GM12891 (cell line): Measurements from ENCODE around the gene NPTXR.

Source experiments
- DNase-seq: peaks from one replicate; pipeline ENCODE4 v3.0.0; 2011; ENCODE audit warnings: low spot score; ENCODE audit not compliant: insufficient read length
- FAIRE-seq: peaks from 2 replicates; lab custom pipeline; 2011; peaks lifted over from hg19 to GRCh38; lab: Jason Lieb, UNC
- PAX5 ChIP-seq: IDR thresholded peaks from 2 replicates; pipeline ENCODE4 v1.6.1; 2011; ENCODE audit warnings: low read length, moderate library complexity, mild to moderate bottlenecking; ENCODE audit not compliant: insufficient read depth, severe bottlenecking
- POLR2A ChIP-seq: IDR thresholded peaks from 2 replicates; pipeline ENCODE4 v1.6.1; 2011; ENCODE audit warnings: low read depth, low read length, control low read depth
- POLR2AphosphoS5 ChIP-seq: IDR thresholded peaks from 2 replicates; pipeline ENCODE4 v1.6.1; 2011; ENCODE audit warnings: low read depth, low read length, control low read depth
- POU2F2 ChIP-seq: IDR thresholded peaks from 2 replicates; pipeline ENCODE4 v1.6.1; 2011; ENCODE audit warnings: low read depth, mild to moderate bottlenecking, control low read depth, low read length, moderate library complexity
- SPI1 ChIP-seq: IDR thresholded peaks from 2 replicates; pipeline ENCODE4 v1.6.1; 2011; ENCODE audit warnings: low read depth, low read length, control low read depth
- TAF1 ChIP-seq: IDR thresholded peaks from 2 replicates; pipeline ENCODE4 v1.6.1; 2011; ENCODE audit warnings: low read depth, low read length, control low read depth

The NPTXR gene

GRCh38 chr22:38832005-38832978 is 11.5 kb downstream of the NPTXR start:
- DNase-seq (no peak), FAIRE-seq (no peak)
- TF ChIP-seq SPI1 (no peak), POU2F2 (no peak), POLR2AphosphoS5 (no peak), TAF1 (no peak), POLR2A (no peak), PAX5 (no peak)

- no peak for TF ChIP-seq POLR2A
- no peak for TF ChIP-seq POU2F2
- TF ChIP-seq POLR2AphosphoS5, result no peak
- TF ChIP-seq TAF1, result no peak
- no peak for TF ChIP-seq SPI1
- TF ChIP-seq PAX5, result no peak
- DNase-seq, result no peak
- FAIRE-seq, result no peak
Measured at GRCh38 chr22:38831166-38831945, 12.5 kb downstream of the NPTXR start.

DNA sequence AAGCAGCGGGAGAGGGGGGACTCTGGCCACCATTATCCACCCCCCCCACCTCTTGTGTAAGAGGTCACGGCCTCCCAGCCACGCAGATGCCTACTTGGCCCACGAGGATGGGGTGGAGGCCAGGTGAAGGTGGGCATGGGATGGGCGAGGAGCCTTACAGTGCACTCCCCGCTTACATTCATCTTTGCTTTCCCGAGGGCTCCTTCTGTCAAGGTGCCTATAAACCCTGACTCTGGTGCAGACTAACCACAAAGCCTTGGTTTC is 13.1 kb downstream of the NPTXR start:
- DNase-seq (no peak), FAIRE-seq (no peak)
- no peak for TF ChIP-seq TAF1
- TF ChIP-seq SPI1, result no peak
- TF ChIP-seq POU2F2, result no peak
- TF ChIP-seq POLR2A, result no peak
- no peak for TF ChIP-seq POLR2AphosphoS5
- TF ChIP-seq PAX5, result no peak

- TF ChIP-seq SPI1, result no peak
- TF ChIP-seq POLR2AphosphoS5, result no peak
- TF ChIP-seq POU2F2, result no peak
- no peak for TF ChIP-seq TAF1
- no peak for TF ChIP-seq PAX5
- TF ChIP-seq POLR2A, result no peak
- DNase-seq (no peak), FAIRE-seq (no peak)
Measured at GRCh38 chr22:38830026-38830844, 13.6 kb downstream of the NPTXR start.

- no peak for DNase-seq
- no peak for FAIRE-seq
- no peak for TF ChIP-seq POLR2AphosphoS5
Measured at GRCh38 chr22:38829485-38829884, 14.3 kb downstream of the NPTXR start.

GRCh38 chr22:38828616-38829205 is 15.1 kb downstream of the NPTXR start:
- TF ChIP-seq POU2F2, result no peak
- no peak for TF ChIP-seq POLR2A
- no peak for TF ChIP-seq POLR2AphosphoS5
- no peak for TF ChIP-seq SPI1
- TF ChIP-seq TAF1, result no peak
- TF ChIP-seq PAX5, result no peak
- DNase-seq (no peak), FAIRE-seq (no peak)

- no peak for TF ChIP-seq POLR2A
- TF ChIP-seq POU2F2, result no peak
- TF ChIP-seq POLR2AphosphoS5, result no peak
- FAIRE-seq (no peak), DNase-seq (no peak)
Measured at GRCh38 chr22:38828191-38828590, 15.6 kb downstream of the NPTXR start.

GRCh38 chr22:38827510-38827909 is 16.3 kb downstream of the NPTXR start:
- no peak for DNase-seq
- no peak for FAIRE-seq
- TF ChIP-seq SPI1 (no peak), PAX5 (no peak), POU2F2 (no peak), POLR2A (no peak), TAF1 (no peak), POLR2AphosphoS5 (no peak)

- no peak for TF ChIP-seq POU2F2
- no peak for TF ChIP-seq PAX5
- TF ChIP-seq POLR2A, result no peak
- no peak for TF ChIP-seq SPI1
- TF ChIP-seq TAF1, result no peak
- TF ChIP-seq POLR2AphosphoS5, result no peak
Measured at GRCh38 chr22:38826801-38827200, 17.0 kb downstream of the NPTXR start.

More at GRCh38 chr22:38826801-38827200, 17.0 kb downstream of the NPTXR start:
- FAIRE-seq (no peak), DNase-seq (no peak)
